ENCODE measurements around the gene RIMBP2. TPM values are rescaled to one million over a fixed set of nuclear protein-coding genes. Genes with fewer than 3 reads are reported as not detected.

Gene RIMBP2
- total RNA-seq, 4 donors from 2014 or later, result 1.5 to 5.3 (median 2.7) TPM

GRCh38 chr12:130711756-130712155 is 4.3 kb downstream of the RIMBP2 start:
- 78 to 87% methylated on average over 16 of the region's 16 CpGs for WGBS, 2 donors
- no peak overlapping the region for H3K4me3 ChIP-seq (ENCODE audit: low read depth, poor library complexity, severe bottlenecking)
- intact Hi-C loops (cut with DNase I; ENCODE audit: low total_unique reads), result no loop called here
- no peak for DNase-seq (ENCODE audit: low spot score in 2 of 2)
- TF ChIP-seq, protein P1, sequence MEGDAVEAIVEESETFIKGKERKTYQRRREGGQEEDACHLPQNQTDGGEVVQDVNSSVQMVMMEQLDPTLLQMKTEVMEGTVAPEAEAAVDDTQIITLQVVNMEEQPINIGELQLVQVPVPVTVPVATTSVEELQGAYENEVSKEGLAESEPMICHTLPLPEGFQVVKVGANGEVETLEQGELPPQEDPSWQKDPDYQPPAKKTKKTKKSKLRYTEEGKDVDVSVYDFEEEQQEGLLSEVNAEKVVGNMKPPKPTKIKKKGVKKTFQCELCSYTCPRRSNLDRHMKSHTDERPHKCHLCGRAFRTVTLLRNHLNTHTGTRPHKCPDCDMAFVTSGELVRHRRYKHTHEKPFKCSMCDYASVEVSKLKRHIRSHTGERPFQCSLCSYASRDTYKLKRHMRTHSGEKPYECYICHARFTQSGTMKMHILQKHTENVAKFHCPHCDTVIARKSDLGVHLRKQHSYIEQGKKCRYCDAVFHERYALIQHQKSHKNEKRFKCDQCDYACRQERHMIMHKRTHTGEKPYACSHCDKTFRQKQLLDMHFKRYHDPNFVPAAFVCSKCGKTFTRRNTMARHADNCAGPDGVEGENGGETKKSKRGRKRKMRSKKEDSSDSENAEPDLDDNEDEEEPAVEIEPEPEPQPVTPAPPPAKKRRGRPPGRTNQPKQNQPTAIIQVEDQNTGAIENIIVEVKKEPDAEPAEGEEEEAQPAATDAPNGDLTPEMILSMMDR (IDR thresholded peaks at IDR 0.05), result no peak
- TF ChIP-seq POLR2A (IDR thresholded peaks at IDR 0.05), result no peak

GRCh38 chr12:130710733-130711080 is 5.4 kb downstream of the RIMBP2 start:
- H3K4me3 ChIP-seq (ENCODE audit: low read depth, poor library complexity, severe bottlenecking), result no peak overlapping the region
- WGBS, 2 donors, result 86 to 90% methylated on average over 7 of the region's 7 CpGs
- intact Hi-C loops (cut with DNase I; ENCODE audit: low total_unique reads), result no loop called here
- no peak for TF ChIP-seq POLR2A (IDR thresholded peaks at IDR 0.05)
- TF ChIP-seq, protein P1 (IDR thresholded peaks at IDR 0.05), result no peak
- DNase-seq (ENCODE audit: low spot score in 2 of 2), result peak in 1 of 2 donors; percentile 56

DNA sequence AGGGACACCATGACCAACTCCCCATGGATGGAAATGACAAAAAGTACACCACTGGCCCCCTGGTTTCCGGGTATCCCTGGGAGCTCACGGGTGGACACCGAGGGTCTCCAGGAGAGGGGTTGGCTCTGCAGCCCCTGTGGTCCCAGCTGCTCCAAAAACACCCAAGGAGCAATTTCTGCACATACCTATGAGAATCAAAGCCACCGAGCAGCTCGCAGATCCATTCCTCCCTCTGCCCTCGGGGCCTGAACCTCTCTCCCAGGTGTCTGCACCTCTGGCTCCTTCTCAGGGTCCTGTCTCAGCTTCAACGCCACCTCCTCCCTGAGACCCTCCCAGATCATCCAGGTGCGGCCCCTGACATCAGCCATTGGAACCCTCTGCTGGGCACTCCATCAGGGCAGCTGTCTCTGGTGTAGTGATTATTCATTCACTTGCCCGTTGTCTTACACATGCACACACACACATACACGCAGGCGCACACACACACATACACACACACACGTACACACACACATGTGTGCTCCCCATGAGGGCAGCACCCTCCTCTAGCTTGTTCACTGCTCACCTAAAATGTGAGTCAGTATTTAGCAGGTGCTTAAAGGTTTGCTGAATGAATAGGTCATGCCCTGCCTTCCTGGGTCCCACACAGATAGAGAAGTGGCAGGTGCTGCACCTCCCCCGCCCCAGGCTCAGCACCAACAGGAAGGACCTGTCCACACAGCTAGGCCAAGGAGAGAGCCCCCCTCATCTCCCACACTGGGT is 5.9 kb downstream of the RIMBP2 start:
- peak in 1 of 2 donors; percentile 52 for DNase-seq (ENCODE audit: low spot score in 2 of 2)
- intact Hi-C loops (cut with DNase I; ENCODE audit: low total_unique reads), result no loop called here
- WGBS, 2 donors, result 80 to 82% methylated on average over 13 of the region's 13 CpGs

DNA sequence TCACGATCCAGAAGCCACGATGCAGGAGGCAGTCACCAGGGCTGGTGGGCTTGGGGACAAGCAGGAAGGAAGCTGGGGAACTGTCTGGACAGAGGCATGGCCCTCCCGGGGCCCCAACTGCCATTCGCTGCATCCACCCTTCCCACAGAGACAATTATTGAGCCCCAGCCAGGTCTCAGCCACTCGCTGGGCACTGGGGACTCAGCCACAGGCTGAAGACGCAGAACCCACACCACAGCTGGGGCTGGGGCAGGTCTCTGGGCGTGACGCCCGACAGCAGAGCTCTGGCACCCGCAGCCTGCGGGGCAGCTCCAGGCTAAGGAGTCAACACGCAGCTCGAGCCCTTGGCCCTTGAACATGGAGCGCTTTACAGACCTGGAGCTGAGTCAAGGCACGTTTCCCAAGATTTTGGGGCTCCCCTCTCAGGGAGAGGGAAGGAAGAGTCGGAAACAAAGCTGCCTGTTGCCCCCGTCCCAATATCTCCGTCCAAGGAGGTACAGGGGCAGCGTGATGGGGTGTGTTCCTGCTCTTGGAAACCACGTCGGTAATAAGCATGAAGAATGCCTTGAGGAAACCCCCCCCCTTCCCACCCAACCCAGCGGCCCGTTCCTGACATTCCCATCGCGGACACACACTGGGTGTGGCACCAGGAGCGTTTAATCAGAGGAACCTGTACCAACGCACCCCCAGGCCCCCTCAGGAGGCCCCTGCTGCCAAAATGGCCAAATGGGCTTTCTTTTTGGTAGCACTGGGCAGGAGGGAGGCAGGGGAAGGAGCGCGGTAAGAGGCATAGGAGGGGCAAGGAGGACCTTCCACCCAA is 6.7 kb downstream of the RIMBP2 start:
- intact Hi-C loops (cut with DNase I; ENCODE audit: low total_unique reads), result no loop called here
- H3K4me3 ChIP-seq (ENCODE audit: low read depth, poor library complexity, severe bottlenecking), result no peak overlapping the region
- TF ChIP-seq, protein P1 (IDR thresholded peaks at IDR 0.05), result no peak
- no peak for TF ChIP-seq POLR2A (IDR thresholded peaks at IDR 0.05)
- peak in 1 of 2 donors; percentile 80 for DNase-seq (ENCODE audit: low spot score in 2 of 2)
- 44 to 47% methylated on average over 27 to 28 of the region's 29 CpGs for WGBS, 2 donors

More for the DNA sequence above, 5.9 kb downstream of the RIMBP2 start:
- no peak for TF ChIP-seq POLR2A (IDR thresholded peaks at IDR 0.05)
- TF ChIP-seq, protein P1 (IDR thresholded peaks at IDR 0.05), result no peak
- H3K4me3 ChIP-seq (ENCODE audit: low read depth, poor library complexity, severe bottlenecking), result no peak overlapping the region

DNA sequence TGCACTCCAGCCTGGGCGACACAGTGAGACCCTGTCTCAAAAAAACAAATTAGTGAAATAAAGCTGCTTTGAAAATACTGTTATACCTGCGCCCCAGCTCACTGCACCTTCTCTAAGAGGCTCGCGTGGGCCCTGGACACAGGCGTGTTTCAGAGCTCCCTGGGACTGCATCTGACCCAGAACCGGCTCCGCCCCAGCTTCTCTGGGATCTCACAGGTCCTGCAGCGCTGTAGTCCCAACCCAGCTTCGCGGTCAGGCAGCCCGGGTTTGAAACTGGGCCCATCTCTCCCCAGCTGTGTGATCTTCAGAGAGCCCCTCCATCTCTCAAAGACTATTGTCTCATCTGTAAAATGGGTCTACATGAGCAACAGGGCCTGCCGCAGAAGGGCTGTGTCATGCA is 7.5 kb downstream of the RIMBP2 start:
- no peak overlapping the region for H3K4me3 ChIP-seq (ENCODE audit: low read depth, poor library complexity, severe bottlenecking)
- peak in 1 of 2 donors; percentile 73 for DNase-seq (ENCODE audit: low spot score in 2 of 2)
- intact Hi-C loops (cut with DNase I; ENCODE audit: low total_unique reads), result no loop called here
- 87 to 94% methylated on average over 12 of the region's 12 CpGs for WGBS, 2 donors
- TF ChIP-seq POLR2A (IDR thresholded peaks at IDR 0.05), result no peak
- TF ChIP-seq, protein P1 (IDR thresholded peaks at IDR 0.05), result no peak

Data from lower leg skin (tissue), 4 donors.